GM19467 (cell line): ENCODE data around the gene GPR153.
"Not testable (repeated sequence)": the region's sequence is repeated elsewhere in the genome, so short reads cannot be mapped to it uniquely, and the experiment has no call there.

ENCODE experiments used
- ATAC-seq: cut with Tn5 transposase; IDR thresholded peaks from one replicate; pipeline ENCODE4 v1.9.1; 2021; ENCODE audit warnings: mild to moderate bottlenecking, moderate library complexity; ENCODE audit not compliant: unreplicated experiment

Gene GPR153

DNA sequence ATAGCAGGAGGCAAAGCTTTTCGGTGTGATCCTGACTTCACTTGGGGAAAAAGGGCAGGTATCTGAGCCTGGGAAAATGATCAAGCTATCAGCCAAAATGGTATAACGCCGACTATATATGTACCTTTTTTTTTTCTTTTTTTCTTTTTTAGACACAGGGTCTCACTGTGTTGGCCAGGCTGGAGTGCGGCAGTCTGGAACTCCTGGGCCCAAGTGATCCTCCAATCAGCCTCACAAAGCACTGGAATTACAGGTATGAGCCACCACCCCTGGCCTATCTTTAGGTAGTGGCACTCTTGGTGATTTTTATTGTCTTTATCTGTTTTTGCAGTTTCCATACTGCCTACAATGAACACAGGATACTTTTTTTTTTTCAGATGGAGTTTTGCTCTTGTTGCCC is 23.8 kb downstream of the GPR153 start:
- ATAC-seq: no peak

DNA sequence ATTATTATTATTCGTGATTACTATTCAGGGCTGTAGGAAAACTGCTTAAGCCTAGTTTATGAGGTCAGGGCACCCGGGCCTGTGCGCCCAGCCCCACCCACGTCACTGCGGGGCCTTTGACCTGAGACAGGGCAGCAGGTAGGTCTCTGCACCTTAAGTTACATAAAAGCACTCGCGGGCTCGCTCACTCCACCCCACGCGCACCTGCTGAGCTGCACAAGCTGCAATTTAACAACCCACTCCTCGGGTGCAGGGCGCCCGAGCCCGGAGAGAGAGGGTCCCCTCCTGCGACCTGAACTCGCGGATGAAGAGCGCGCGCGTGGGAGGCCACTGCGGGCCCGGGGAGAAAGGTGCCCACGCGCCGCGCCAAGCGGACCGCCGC is 25.6 kb downstream of the GPR153 start:
- ATAC-seq: peak; percentile 5

DNA sequence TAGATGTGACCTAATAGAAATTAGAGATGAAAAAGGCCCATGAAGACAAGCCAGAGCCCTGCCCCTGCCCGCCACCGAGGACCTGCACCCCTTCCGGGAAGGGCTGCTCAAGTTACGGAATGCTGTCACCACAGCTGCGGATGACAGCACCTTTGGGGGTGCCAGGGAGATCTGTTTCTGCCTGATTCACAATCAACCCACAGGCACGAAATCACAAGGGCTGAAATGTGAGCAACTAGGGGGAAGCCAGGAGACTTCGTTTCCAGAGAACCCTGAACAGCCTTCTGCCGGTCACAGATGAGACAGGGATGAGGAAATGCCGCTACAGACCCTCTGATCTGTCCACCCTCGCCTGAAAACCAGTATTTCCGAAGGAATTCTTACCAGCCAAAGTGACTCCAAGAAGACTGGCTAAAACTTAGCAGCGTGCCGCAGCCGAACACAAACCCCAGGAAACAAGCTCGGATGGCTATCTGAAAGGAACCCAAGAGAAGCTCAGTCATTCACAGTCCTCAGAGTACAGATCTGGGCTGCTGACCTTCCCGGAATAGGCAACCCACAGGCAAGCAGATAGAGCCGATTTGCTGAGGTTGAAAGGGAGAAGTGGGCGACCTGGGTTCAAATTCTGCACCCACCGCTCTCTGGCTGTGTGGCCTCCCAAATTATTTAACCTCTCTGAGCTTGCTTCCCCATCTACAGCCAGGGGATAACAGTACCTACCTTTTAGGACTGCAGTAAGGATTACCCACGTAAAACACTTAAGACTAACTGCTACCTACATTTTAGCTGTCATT is 26.2 kb downstream of the GPR153 start:
- ATAC-seq: no peak

DNA sequence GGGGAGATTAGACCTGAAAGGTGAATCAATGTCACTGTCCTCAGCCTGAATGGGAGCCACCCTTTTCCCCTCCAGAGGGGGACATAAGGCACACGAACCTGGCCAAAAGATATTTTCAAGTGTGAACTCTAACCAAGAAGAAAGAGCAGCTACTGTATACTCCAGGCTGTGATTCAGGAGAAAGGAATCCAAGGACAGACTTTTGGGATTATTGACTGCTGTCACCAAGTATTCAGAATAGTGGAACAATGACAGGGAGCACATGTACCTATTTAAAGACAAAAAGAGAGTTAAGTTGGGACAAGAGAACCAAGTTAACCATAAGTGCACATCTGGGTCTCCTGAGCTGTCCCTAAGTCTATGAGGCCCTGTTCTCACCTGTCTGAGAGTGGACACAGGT is 27.5 kb downstream of the GPR153 start:
- ATAC-seq: no peak

DNA sequence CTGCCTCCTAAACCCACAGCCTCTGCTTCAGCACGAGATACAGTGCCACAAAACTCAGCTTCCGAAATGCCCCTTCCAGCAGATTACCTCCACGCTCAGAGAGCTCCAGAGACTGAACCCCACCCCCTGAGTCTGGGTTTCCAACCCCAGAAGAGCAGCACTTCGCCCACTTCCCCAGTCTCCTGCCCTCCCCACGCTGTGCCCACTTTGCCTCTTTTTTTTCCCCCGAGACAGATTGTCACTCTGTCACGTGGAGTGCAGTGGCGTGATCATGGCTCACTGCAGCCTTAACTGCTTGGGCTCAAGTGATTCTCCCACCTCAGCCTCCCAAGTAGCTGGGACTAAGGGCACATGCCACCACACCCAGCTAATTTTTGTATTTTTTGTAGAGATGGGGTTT is 35.2 kb downstream of the GPR153 start:
- ATAC-seq: no peak

DNA sequence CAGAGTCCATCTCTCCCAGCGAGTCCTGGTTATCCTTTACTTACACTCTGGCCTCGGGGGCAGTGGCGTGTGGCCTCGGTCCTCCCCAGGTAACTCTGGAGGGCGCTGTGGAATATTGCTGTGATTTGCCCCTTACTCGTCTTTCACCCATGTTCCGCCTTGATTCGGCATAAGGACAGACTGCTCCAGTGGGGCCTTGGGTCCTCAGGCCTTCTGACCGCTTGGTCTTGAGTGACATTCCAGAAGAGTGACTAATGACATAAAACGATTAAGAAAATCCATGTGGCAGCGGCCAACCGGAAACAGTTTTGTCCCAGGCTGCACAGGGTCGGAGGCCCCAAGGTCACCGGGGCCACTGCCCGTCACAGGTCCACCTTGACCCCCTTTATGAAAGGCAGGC is 36.2 kb downstream of the GPR153 start:
- no peak for ATAC-seq

DNA sequence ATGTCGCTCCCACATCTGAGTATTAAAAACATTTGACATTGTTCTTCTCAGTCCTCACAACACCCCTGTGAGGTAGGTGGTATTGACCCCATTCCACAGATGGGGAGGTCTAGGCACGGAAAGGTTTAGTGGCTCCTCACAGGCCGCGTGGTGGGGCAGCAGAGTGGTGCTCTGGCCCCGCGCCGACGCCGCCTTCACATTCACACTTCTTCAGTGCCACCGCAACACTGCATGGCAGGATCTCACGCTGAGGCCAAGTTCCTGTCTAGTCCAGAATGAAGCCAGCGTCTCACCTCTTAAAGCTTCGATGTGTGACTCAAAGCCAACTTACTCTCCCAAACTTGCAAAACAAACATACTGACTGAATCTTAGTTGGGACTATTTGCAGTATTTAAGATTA is 37.3 kb downstream of the GPR153 start:
- ATAC-seq: no peak

DNA sequence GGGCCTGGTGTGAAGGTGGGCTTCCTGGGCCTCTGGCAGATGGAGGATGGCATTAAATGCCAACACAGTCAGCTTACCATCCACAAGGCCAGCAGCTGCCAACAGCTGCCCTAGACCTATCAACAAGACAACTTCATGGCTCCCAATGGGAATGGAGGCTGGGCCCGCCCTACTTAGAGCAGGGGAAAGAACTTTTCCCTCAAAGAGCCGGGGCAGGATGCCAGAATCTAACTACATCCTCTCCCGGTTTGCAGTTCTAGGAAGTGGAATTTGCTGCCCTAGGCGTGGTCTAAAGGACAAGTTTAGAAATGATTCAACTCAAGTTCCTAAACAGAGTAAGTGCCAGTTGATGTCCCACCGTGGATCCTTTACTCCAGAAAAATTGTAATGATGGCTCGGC is 38.3 kb downstream of the GPR153 start:
- ATAC-seq: no peak

DNA sequence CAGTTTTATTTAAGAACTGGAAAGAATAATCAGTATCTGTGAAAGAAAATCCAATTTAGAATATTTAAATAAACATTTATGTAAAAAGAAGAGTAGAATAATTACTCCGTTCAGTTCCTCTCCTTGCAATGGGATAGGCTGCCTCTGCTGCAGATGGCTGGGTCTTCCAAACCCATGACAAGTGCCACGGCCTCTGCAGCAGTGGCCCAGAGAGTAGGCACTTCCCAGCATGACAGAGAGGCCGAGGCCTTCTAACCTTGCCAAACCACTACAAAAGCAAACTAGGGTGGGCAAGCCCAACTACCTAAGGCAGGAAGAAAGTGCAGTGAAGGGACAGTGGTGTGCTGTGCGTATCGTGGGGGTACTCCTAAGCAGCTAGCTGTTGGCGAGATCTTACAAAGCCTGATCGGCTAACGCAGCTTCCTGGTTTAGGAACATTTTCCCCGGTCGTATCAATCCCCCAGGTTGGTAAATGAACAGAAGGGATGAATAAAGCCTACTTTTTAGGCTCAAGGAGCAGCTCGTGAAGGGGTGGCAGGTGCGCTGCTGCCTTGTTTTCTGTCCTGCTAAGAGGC is 39.6 kb downstream of the GPR153 start:
- no peak for ATAC-seq

DNA sequence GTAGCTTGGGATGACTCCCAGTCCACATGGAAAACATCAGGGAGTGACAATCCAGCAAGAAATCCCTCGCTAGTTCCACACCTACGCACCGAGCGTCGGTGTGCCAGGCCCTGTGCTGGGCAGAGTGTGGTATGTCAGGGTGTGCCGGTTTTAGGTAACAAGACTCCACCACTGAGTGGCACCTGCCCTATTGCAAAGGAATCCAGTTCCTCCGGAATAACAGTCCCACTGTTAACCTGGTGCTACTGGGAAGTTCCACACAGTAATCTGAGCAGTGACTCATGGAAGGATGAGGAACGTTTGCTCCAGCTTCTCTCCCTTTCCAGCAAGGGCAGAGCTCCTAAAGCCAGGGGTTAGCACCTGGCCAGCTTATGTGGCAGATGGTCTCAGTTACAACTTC is 40.7 kb downstream of the GPR153 start:
- ATAC-seq: no peak

DNA sequence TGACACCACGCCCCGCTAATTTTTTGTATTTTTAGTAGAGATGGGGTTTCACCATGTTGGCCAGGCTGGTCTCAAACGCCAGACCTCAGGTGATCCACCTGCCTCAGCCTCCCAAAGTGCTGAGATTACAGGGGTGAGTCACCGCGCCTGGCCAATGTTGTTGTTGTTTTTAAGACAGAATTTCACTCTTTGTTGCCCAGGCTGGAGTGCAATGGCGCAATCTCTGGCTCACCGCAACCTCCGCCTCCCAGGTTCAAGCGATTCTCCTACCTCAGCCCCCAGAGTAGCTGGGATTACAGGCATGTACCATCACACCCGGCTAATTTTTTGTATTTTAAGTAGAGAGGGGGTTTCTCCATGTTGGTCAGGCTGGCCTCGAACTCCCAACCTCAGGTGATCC is 41.3 kb downstream of the GPR153 start:
- not testable (repeated sequence) for ATAC-seq

DNA sequence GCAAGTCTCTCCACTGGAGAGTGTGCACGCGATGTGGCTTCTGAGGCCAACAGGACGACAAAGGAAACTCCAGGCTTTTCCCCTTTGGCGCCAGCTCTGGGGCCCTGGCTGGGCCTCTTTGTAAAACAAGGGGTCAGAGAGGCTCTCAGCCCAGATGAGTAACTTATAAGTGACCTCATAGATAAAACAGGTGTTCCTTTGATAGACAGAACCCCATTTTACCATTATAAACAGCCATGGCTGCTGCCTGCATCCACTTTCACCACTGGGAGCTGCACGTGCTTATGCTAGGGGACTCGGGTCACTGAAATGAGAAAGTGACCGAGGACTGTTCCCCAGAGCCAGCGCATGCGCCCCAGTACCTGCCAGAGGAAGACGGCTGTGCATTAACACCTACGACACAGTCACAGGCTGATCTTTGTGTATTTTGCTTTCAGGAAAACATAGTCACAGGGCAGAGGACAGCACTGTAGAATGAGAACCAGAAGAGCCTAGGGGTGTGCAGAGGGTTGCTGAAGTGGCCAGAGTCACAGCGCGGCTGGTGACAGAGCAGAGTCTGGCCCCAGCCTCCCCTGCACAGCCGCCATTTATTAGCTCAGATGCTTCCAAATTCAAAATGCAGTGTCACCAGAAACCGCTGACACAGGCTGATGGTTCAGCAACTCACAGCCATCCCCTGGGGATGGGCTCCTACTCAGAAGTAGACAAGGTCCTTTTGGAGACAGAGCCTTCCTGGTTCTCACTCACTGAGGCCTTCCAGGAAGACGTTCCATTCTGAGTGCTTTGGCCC is 42.3 kb downstream of the GPR153 start:
- ATAC-seq: no peak

DNA sequence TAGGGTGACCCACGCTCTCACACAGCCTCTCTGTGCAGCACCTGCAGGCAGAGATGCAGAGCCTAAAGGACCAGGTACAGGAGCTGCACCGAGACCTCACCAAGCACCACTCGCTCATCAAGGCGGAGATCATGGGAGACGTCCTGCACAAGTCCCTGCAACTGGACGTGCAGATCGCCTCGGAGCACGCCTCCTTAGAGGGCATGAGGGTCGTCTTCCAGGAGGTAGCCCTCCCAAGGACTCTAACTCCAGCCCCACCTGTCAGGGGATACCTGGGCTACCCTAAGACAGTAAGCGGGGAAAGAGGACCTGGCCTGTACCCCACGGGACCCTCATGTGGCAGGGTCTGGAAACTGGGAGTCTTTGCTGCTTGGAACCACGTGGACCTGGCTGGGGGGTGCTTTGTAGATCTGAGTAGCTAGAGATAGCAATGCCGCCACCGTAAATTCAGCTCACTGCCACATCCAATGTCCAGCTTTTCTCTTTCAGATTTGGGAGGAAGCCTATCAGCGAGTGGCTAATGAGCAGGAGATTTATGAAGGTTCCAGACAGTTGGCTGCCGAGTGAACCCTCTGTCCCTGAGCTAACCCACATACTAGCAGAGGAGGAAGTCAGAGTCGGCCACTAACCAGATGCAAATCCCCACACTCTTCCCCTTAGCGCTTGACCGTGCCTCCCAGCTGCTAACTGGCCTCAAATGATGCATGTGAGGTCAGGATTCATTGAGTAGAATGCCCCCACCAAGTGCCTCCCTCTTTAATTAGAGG is 48.5 kb downstream of the GPR153 start:
- ATAC-seq: no peak

DNA sequence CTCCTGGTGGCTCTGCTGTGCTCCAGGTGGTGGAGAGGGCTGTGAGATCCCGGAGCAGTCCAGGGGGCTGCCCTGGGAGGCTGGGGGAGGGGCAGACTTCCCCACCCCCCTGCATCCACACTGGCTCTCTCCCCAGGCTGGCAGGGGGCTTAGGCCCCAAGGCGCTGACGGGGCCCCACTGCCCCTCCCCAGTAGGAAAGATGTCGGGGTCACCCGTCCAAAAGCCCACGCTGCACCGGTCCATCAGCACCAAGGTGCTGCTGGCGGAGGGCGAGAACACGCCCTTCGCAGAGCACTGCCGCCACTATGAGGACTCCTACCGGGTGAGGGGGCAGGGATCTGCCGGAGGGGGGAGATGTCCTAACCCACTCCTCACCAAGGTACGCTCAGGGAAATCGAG is 49.2 kb downstream of the GPR153 start:
- ATAC-seq: no peak

DNA sequence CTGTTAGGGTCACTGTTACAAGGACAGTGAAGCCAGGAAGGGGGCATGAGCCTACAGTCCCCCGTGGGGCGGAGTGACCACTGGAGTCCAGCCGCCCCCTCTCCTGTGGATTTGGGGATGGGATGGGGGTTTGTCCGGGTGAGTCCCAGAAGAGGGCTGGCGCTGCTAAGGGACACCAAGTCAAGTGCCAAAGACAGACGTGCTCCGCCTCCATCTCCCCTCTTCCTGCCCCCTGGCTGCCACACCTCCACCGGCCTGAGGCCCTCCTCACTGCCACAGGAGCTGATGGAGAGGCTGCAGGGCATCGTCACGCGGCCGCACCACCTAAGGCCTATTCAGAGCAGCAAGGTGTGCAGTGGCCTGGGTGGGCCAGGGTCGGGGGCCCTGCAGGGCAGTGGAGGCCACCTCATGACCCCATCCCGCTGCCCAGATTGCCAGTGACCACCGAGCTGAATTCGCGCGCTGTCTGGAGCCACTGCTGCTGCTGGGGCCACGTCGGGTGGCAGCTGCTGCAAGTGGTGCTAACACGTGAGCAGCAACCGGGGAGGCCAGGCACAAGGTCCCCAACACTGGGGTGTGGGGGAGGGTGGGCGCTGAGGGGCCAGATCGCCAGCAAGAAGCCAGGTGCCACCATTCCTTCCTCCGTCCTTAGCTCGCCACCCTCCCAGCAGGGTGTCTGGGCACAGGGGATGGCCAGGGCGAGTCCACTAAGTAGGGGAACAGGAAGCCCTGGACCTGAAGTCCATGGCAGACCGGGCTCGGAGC is 50.1 kb downstream of the GPR153 start:
- ATAC-seq: no peak

DNA sequence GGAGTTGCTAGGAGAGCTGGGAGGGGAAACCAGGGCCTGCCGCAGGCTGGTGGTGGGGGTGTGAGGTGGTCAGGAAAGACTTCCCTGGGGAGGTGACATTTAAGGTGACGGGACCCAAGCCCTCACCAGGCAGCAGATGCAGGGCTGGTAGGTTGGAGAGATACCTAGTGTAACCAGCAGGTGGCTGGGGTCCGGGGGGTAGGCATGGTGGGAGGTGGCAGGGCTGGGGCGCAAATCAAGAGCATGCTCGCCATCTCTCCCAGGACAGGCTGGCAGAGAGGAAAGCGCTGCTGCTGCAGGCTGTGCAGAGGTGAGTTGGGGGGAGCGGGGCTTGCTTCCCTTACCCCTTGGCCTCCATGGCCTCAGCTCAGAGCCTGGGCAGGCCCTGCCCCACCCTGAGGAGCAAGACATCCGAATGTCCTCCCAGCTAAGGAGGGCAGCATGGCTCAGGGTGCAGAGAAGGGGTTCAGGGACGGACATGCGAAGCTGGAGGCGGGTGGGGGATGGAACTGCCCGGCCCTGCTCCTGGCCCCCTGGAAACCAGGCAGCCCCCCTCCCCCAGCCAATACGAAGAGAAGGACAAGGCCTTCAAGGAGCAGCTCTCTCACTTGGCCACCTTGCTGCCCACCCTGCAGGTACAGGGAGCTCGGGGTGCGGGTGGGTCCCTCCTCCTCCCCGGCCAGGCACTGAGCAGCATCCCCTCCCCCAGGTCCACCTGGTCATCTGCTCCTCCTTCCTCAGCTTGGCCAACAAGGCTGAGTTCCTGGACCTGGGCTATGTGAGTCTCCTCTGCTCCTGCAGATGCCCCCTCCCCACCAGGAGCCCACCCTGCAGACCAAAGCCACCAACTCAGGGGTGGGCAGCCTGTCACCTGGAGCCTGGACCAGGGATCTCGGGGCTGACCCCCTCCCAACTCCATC is 51.0 kb downstream of the GPR153 start:
- ATAC-seq: no peak

DNA sequence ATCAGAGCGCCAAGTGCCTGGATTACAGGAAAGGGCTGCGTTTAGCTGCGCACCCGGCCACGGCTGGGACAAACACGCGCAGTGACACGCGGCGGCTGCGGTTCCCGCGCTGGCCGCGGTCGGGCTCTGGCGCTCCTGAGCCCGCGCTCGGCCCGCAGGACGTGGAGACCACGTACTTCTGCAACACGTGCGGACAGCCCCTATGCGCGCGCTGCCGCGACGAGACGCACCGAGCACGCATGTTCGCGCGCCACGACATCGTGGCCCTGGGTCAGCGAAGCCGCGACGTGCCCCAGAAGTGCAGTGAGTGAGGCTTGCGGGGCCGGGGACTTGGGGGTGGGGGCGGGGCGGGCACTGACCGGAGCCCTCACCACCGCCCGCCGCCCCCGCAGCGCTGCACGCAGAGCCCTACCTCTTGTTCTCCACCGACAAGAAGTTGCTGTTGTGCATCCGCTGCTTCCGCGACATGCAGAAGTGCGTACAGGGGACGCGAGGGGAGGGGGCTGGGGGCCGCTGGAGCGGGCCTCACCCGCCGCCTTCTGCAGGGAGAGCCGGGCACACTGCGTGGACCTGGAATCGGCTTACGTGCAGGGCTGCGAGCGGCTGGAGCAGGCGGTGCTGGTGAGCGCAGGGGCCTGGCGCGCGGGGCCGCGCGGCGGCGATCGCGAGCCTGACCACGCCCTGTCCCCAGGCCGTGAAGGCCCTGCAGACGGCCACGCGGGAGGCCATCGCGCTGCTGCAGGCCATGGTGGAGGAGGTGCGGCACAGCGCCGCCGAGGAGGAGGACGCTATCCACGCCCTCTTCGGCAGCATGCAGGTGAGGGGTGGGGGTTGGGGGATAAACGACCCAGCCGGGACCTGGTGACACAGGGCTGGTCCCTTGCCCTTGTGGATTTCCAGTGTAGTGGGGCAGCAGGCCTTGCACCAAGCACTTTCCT is 51.9 kb downstream of the GPR153 start:
- ATAC-seq: no peak

DNA sequence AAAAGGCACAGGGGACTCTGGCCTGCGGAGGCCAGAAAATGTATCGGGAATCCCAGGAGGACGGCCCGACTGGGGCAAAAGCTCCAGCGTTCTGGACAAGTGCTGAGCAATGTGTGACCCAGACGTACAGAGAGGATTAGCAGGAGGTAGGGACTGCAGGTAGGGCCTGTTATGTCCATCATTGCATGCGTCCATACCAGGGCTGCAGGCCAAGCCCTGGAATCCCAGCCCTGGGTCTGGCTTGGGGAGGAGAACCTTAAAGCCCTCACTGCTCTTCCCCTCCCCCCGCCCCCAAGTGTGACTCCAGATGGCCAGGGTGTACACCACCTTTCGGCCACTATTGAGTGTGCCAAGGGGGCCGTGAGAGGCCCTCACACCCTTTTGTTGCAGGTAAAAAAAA is 53.0 kb downstream of the GPR153 start:
- no peak for ATAC-seq
